Bronchial epithelial cell (primary cell): ENCODE measurements around the gene SLC43A3. TPM values are rescaled to one million over a fixed set of nuclear protein-coding genes. Genes with fewer than 3 reads are reported as not detected.
A peak's percentile ranks its signal among the peaks of the same experiment; 100 is the strongest.
"Not testable (repeated sequence)": the region's sequence is repeated elsewhere in the genome, so short reads cannot be mapped to it uniquely, and the experiment has no call there.

Source experiments
- DNase-seq: peaks from one replicate; pipeline ENCODE4 v3.0.0-alpha.2; 2010; ENCODE audit warnings: low read depth
- FAIRE-seq: peaks from 2 replicates; lab custom pipeline; 2011; peaks lifted over from hg19 to GRCh38; lab: Jason Lieb, UNC
- H3K27me3 ChIP-seq: 2 replicates; pipeline ENCODE4 v1.5.1; 2011; ENCODE audit warnings: low read length; ENCODE audit not compliant: control insufficient read depth, insufficient read depth
- H3K36me3 ChIP-seq: 2 replicates; pipeline ENCODE4 v1.5.1; 2011; ENCODE audit warnings: low read length; ENCODE audit not compliant: control insufficient read depth, insufficient read depth
- H3K4me3 ChIP-seq: 2 replicates; pipeline ENCODE4 v1.5.1; 2011; ENCODE audit warnings: mild to moderate bottlenecking, low read depth, low read length, control low read depth
- CTCF ChIP-seq: IDR thresholded peaks from 2 replicates; pipeline ENCODE4 v1.5.1; 2011; ENCODE audit warnings: mild to moderate bottlenecking, moderate library complexity, low read length, control low read depth, inconsistent platforms; ENCODE audit not compliant: insufficient read depth, severe bottlenecking
- total RNA-seq: library from RNA; depleted of rRNA; stranded (reverse); fragments of >200 nt; gene quantifications from 2 replicates; pipeline ENCODE4 v1.2.1, GENCODE V29; 2014

SLC43A3 gene
- total RNA-seq, 1 donor from 2014 or later: 1.8 TPM

GRCh38 chr11:57446055-57446454, 19.1 kb upstream of the SLC43A3 start:
- DNase-seq: no peak
- no peak for FAIRE-seq
- Histone ChIP-seq H3K4me3 (no peak overlapping the region), H3K27me3 (no peaks in the 10 kb centered on the region), H3K36me3 (no peaks in the 10 kb centered on the region)
- TF ChIP-seq CTCF: no peak

GRCh38 chr11:57445122-57445394, 18.1 kb upstream of the SLC43A3 start:
- DNase-seq, FAIRE-seq, H3K4me3 ChIP-seq, H3K27me3 ChIP-seq, H3K36me3 ChIP-seq: not testable (repeated sequence)

GRCh38 chr11:57444362-57445121, 17.6 kb upstream of the SLC43A3 start:
- TF ChIP-seq CTCF: no peak
- H3K27me3 ChIP-seq: no peaks in the 10 kb centered on the region
- no peak for FAIRE-seq
- DNase-seq: no peak
- H3K4me3 ChIP-seq: no peak overlapping the region
- H3K36me3 ChIP-seq: no peaks in the 10 kb centered on the region

GRCh38 chr11:57440744-57441414, 14.0 kb upstream of the SLC43A3 start:
- TF ChIP-seq CTCF: no peak
- peak; percentile 40 for FAIRE-seq
- Histone ChIP-seq H3K27me3 (no peaks in the 10 kb centered on the region), H3K4me3 (no peak overlapping the region), H3K36me3 (no peaks in the 10 kb centered on the region)
- no peak for DNase-seq

- Histone ChIP-seq H3K27me3 (no peaks in the 10 kb centered on the region), H3K4me3 (no peak overlapping the region), H3K36me3 (no peaks in the 10 kb centered on the region)
- DNase-seq (no peak), FAIRE-seq (peak; percentile 23)
- no peak for TF ChIP-seq CTCF
Measured at GRCh38 chr11:57439786-57440185, 12.9 kb upstream of the SLC43A3 start.

GRCh38 chr11:57438345-57439285, 11.7 kb upstream of the SLC43A3 start:
- FAIRE-seq (peak; percentile 91), DNase-seq (no peak)
- no peak for TF ChIP-seq CTCF
- H3K4me3 ChIP-seq: no peak overlapping the region
- H3K27me3 ChIP-seq: no peaks in the 10 kb centered on the region
- H3K36me3 ChIP-seq: no peaks in the 10 kb centered on the region
